ENCODE results near the gene SLC22A3.
"Not testable (repeated sequence)": the region's sequence is repeated elsewhere in the genome, so short reads cannot be mapped to it uniquely, and the experiment has no call there.

Gene SLC22A3

DNA sequence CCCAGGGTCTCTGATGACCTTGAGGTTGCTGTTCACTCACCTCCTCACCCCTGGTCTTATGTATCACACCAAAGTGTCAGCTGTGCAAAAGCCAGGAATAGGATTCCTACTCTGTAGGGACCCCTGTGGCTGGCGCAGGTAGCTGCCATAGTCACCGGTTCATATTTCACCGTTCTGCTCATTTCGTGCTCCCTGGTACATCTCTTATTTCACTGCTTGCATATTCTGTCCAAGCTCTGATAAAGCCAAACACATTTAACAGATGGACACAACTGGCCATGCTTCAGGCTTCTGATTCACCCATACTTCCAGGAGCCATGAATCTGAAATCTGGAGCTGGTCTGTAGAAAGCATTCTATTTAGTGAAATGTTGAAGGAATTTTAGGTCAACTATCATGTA, 20.5 kb downstream of the SLC22A3 start:
- DNase-seq (ENCODE audit: insufficient read length, low spot score) (no peak), FAIRE-seq (no peak)

DNA sequence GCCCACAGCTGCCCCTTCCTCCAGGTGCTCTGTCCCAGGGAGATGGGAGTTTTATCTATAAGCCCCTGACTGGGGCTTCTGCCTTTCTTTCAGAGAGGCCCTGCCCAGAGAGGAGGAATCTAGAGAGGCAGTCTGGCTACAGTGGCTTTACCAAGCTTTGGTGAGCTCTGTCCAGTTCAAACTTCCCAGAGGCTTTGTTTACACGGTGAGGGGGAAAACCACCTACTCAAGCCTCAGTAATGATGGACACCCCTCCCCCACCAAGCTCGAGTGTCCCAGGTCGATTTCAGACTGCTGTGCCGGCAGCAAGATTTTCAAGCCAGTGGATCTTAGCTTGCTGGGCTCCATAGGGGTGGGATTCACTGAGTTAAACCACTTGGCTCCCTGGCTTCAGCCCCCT, 25.4 kb downstream of the SLC22A3 start:
- not testable (repeated sequence) for DNase-seq (ENCODE audit: insufficient read length, low spot score); FAIRE-seq

DNA sequence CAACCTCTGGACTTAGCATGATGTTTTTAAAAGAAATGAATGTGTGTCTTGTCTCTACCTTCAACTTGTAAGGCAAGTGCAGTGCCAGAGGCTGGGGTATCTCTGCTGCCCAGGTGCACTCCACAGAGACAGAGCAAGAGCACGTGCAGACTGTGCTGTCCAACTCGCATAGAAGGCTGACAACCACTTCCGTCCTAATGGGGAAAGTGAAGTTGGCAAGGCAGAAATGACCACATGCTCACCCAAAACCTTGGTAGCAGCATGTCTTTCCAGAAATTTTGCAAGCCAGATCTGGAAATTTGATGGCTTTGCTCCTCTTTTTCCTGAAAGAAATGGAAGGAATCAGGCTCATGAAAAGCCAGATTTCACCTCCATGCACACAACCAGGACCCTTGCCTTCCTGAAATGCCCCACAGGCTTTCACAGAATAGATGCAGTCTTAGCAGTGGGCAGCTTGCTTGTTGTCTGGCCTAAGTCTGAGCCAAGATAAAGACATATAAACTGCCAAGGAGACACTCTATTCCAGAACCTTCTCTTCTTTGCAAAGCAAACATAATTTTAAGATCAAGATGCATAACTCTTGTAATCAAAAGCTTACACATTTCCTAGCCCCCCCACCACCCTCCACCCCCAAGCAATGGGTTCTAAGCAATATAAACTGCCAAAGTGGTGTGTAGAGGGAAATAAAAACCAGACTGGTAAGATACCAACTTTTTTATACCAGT, 26.8 kb downstream of the SLC22A3 start:
- FAIRE-seq (no peak), DNase-seq (ENCODE audit: insufficient read length, low spot score) (no peak)

DNA sequence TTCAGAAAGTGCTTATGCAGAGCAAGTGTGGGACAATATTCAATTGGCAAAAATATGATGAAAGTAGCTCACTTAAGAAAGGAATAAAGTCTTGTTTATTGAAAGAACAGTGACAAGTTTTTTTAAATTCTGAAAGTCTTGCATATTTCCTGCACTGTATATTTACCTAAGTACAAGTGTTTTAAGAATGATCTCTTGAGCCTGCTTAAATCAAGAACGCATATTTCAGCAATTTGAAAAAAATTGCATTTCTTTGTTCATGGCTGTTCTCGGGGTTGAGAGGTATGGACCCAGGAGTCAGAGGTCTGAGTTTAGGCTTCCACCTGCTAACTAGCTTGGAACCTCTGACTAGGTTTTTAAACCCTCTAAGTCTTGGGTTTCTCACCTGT, 27.4 kb downstream of the SLC22A3 start:
- FAIRE-seq (no peak), DNase-seq (ENCODE audit: insufficient read length, low spot score) (no peak)

DNA sequence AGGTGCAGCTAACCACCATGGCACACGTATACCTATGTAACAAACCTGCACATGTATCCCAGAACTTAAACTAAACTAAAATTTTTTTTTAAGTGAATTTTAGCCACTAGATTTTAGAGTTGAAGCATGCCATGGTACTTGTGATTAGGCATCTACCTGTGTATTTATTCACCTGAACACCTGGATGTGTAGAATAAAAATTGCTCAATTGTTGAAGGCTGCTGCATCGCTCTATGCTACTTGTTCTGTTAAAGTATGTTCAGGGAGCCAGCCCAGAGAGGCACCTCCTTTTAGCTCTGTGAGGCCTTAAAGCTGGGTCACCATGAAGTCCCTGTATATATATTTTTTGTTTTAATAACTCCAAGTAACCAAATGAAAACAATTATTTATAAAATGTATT, 28.3 kb downstream of the SLC22A3 start:
- DNase-seq (ENCODE audit: insufficient read length, low spot score) (no peak), FAIRE-seq (no peak)

DNA sequence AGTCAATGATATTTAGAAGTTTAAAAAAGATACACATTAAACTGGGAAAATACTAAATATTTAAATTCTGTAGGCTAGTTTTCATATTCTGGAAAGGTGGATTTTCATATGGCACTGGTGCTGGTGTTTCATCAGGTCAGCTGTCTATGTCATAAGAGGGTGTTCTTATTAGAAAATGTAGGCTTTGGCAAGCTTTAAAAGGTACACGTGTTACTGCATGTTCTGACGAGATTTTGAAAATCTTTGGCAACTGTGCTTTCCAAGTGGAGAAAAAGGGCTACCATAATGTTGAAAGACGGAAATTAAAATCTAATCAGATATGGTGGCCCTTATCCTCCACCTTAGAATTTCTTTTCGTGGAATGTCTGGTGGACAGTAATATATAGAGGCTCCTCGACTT, 30.0 kb downstream of the SLC22A3 start:
- DNase-seq (ENCODE audit: insufficient read length, low spot score) (no peak), FAIRE-seq (no peak)

DNA sequence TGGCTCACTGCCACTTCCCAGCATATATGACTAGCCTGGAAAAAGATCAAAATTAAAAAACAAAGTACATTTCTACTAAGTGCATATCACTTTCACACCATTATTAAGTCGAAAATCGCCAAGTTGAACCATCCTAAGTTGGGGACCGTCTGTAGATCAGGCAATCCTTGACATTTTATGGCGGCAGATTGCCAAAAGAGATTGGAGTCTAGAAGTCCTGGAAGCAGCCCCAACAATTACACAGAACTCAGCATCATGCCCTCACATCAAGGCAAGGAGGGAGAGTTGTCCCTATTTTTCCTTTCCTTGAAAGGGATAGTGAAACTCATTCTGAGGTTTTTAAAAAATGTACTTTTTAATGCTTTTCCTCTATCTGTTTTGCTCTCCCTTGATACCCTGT, 30.7 kb downstream of the SLC22A3 start:
- FAIRE-seq (no peak), DNase-seq (ENCODE audit: insufficient read length, low spot score) (no peak)

DNA sequence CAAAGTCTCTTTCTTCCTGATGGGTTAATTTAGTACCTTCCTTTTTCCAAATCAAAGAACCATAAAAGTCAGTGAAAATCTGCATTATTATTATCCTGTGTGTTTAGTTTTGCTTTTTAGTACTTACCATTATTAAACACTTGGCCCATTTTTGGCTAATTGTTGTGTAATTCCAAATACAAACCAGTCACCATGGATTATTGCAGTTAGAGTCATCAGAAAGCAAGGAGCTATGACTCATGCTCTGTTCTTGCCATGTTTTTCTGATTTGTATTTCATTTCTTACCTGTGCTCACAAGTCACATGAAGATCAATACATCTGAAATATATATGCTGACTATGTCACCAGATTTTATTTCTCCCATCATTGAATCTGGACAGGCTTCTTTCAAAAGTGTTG, 31.3 kb downstream of the SLC22A3 start:
- FAIRE-seq: no peak
- no peak for DNase-seq (ENCODE audit: insufficient read length, low spot score)

DNA sequence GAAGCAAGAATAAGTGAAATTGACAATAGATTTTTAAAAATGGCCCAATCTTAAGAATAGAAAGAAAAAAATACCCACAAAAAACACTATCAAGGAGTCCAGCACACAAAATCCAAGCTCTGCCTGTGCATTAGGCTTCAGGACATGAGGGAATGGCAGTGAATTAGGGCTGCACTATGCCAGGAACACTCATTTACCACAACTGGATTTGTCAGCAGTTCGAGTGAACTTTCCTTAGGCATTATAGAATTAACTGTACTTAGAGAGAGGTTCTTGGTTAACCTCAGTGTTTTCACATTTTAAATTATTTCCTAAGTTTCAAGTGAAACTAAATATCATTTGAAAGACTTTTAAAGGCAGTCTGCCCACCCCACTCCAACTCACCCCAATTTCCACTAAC, 34.8 kb downstream of the SLC22A3 start:
- FAIRE-seq: no peak
- no peak for DNase-seq (ENCODE audit: insufficient read length, low spot score)

DNA sequence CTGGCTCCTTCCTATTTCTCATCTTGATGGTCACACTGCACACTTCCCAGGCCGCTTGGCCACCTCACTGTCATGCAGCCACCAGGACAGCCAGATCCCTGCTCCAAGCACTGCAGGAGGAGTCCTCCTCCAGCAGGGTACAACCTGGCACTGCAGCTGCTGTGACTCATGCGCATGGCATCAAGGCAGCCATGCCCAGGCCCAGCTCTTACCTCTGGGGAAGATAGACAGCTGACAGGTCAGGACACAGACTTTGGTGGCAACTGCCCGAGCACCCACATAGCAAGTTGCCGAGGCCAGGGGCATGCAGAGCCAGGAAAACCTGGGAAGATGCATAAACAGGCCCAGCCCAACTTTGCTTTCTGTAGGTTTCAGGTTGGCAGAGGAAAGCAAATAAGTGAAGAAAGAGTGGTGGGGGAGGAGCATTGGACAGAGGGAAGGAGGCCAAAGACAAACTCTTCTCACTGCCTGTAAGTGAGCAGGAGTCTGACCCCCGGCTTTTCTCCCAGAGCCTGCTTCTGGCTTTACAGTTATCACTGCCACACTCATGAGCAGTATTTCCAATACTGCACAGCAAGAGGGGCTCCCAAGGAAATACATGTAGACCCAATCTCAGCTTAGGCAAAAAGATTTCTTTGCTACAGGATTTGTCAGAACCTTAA, 38.8 kb downstream of the SLC22A3 start:
- FAIRE-seq: no peak
- no peak for DNase-seq (ENCODE audit: insufficient read length, low spot score)

DNA sequence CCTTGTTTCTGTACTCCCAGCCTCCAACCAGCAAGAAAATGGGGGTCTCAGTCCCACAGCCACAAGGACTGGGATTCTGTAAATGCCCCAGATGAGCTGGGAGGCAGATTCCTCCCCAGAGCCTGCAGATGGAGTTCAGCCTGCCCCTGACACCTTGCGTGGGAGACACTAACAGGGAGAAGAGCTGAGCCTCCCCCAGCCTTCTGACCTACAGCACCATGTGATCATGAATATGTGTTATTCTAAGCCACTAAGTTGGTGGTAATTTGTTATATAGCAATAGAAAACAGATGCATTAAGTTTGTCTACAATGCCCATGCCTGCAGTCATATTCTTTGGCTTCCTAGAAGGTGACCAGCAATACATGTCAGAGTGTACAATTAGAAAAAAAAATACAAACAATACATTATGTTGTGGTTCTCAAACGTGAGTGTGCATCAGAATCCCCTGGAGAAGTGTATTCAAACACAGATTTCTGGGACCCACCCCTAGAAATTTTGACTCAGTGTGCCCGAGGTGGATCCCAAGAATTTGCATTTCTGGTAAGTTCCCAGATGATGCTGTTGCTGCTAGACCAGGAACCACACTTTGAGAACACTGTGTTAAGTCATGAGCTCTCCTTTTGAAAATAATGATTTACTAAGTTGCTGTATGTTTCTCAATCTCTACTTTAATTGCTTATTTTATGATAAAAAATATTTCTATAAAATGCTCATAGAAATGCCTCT, 39.9 kb downstream of the SLC22A3 start:
- DNase-seq (ENCODE audit: insufficient read length, low spot score) (no peak), FAIRE-seq (no peak)

DNA sequence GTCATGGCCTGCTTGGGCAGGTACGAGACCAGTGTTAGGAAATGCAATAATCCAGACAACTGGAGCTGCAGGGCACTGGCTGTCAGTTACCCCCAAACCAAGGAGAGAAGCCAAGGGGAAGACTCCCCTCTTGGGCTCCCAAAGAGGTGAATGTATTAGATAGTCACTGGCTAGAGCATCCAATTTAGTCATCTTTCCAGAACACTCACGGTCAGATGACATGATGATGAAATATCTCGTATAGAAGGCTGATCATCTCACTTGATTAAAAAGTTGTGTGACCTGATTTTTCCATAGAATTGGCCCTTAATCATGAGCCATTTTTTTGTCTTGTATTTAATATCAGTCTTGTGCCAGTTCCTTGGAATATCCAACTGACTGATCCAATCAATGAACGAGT, 40.7 kb downstream of the SLC22A3 start:
- DNase-seq (ENCODE audit: insufficient read length, low spot score) (no peak), FAIRE-seq (no peak)

DNA sequence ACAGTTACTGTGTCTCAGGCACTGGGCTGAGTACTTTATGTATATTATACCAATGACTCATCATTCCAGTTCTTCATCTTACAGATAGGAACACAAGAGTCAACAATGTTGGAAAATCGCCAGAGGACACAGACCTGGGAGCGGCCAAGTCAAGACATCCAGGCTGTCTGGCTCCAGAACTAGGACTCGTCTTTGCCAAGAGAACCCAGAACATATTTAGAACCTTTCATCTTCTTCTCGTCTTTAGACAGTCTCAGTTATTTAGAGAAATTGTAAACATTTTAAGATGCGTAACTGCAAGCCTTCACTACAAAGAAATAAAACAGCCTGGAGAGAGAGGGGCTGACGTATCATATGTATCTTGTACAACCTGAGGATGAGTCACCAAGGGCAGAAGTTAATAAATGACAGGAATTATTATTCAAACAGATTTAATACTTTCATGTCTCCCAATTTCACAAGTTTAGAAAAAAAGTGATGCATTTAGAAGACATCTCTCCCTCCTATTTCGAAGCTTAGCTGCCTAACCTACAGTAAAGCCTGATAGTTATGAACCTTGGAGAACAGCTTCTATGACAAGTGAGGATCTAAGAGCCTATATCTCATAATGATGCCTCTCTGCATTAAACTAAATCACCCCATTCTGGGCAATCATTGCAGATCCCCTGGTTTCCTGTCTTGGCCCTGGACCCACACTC, 43.4 kb downstream of the SLC22A3 start:
- no peak for FAIRE-seq
- DNase-seq (ENCODE audit: insufficient read length, low spot score): no peak

DNA sequence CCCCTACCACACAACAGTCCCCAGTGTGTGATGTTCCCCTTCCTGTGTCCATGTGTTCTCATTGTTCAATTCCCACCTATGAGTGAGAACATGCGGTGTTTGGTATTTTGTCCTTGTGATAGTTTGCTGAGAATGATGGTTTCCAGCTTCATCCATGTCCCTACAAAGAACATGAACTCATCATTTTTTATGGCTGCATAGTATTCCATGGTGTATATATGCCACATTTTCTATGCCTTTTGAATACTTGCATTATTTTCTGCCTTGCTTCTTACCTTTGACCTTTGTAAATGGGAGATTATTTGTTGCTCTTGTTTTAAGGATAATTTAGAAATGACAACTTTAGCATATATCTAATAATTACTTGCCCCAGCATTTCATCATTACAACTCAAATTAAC, 45.3 kb downstream of the SLC22A3 start:
- not testable (repeated sequence) for DNase-seq (ENCODE audit: insufficient read length, low spot score); FAIRE-seq

DNA sequence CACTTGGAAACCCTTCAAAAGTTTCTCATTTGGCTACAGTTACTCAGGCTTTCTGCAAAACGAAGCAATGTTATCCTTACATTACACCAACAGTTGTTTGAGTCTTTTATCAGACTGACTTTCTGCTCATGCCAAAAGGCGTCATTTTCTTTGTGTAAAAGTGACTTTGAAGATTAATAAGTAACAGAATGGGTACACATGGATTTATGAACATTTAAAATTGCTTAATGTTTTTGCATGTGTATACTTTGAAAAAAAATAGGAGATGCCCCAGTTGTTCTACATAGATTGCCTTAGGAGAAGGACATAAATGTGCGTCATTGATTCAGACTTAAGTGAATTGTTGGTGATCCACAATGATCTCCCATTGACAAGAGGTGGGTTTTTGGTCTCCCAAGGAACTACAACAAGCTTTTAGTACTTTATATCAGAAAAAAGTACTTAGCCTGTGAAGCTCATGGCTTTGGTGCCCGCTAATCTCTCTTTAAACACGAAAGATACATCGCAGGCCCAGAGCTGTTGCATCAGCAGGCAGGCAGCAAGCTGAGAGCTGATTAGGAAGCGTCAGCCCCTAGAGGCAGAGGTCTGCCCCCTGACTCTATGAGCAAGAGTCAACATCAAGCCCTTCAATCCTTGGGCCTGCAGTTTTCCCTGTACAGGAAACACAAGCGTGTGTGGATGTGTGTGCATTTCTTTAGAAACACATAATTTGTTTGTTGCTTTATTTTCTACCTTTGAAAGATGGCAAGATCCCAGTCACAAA, 45.9 kb downstream of the SLC22A3 start:
- DNase-seq (ENCODE audit: insufficient read length, low spot score): no peak
- no peak for FAIRE-seq

DNA sequence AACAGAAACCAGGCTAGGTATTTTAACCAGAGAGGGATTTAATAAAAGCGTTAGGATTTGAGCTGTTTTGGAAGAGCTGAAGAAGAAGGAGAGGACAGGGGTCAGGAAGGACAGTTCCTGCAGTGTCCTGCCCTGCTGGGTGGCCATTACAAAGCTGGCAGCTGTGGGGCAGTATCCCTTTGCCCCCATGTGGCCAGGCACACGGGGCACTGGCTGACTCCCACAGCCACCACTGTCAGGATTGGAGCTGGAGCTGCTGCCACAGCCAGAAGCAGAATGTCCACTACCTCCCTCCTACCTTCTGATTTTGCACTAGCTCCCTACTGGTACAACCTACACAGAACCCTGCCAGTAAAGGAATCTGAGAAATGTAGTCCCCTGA, 46.5 kb downstream of the SLC22A3 start:
- FAIRE-seq (no peak), DNase-seq (ENCODE audit: insufficient read length, low spot score) (no peak)

DNA sequence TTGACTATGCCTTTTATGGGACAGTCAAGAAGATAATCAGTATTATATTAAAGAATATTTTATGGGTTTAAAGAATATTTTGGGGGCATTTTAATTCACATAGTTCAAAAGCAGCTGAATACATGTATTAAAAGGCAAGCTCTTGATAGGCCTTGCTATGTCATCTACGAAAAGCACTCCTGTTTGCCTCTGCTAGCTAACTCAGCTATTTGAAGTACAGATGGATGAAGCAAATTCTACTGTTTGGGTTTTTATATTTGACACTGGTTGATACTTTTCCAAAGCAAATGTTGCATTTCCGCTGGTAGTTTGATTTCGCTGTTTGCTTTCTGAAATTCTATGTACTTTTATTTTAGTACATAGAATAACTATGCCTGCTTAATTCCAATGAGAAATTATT, 47.0 kb downstream of the SLC22A3 start:
- DNase-seq (ENCODE audit: insufficient read length, low spot score) (no peak), FAIRE-seq (no peak)

DNA sequence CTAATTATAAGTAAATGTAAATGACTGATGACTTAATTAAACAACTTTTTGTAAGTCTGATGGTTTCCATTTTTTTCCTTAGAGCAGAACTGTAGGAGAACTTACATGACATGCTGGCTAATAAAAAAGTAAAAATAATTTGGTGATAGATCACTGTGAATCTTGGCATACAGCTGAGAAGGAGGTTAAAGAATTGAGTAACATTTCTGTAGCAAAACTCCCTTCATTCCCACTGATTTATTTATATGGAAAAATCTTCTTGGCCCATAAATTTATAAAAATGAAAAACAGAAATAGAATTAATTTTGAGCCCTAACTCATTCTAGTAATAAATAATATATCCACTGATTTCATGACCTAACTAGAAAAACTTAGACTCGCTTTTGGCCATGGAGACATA, 48.1 kb downstream of the SLC22A3 start:
- FAIRE-seq (no peak), DNase-seq (ENCODE audit: insufficient read length, low spot score) (no peak)

DNA sequence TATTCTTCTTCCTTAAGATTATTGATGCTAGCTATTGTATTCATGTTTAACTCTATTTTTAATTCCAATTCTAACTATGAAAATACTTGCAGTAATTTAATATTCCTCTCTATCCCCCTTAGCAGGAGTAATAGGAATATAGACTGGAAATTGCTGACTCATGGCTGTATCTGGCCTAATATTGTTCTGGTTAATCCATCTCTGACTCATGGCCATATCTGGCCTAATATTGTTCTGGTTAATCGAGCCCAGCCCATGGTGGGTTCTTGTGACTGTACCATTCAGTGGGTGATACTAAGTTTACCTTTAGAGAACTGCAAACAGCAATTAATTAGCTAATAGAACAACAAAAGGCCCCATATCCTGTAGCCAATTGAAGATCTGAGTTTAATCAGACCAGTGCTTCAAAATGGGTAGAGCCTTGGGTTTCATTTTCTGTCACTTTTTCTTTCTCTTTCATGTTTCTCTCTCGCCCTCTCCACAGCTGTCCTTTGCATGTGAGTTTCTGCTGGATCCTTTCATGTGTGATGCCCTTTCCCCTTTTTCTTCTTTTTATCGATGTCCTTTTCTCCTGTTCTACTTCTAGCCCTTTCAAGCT, 50.6 kb downstream of the SLC22A3 start:
- DNase-seq (ENCODE audit: insufficient read length, low spot score) (peak; percentile 23), FAIRE-seq (peak; percentile 94)

DNA sequence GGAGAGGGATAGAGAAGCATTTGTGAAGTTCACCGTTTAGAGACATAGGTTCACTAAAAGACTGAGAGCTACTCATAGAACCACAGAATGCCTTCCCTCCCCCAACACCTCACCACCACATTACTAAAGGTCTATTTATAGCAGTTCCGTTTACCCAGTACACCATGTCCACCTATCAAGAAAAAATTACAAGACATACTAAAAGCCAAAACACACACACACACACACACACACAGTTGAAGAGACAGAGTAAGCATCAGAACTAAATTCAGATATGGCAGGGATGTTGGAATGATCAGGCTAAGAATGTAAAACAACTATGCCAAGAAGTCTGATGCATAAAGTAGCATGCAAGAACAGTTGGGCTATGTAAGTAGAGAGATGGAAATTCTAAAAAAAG, 52.3 kb downstream of the SLC22A3 start:
- FAIRE-seq (peak; percentile 48), DNase-seq (ENCODE audit: insufficient read length, low spot score) (no peak)
